Vagina (tissue), 2 donors: ENCODE data around the gene FAM114A2. TPM values are rescaled to one million over a fixed set of nuclear protein-coding genes. Genes with fewer than 3 reads are reported as not detected.

ENCODE experiments used
- DNase-seq, 2 donors: peaks; one replicate each; pipeline ENCODE4 v3.0.0-alpha.2; 2017; ENCODE audit errors: extremely low spot score in 2 of 2
- H3K27ac ChIP-seq: fragments of 200-600 bp; sonication (generic); one replicate; pipeline ENCODE4 v1.5.1; 2019
- H3K27me3 ChIP-seq: fragments of 200-600 bp; sonication (generic); one replicate; pipeline ENCODE4 v1.5.1; 2019
- H3K36me3 ChIP-seq, 2 donors: fragments of 200-600 bp; sonication (generic); one replicate each; pipeline ENCODE4 v1.5.1; 2017 to 2019
- H3K4me1 ChIP-seq: fragments of 200-600 bp; sonication (generic); one replicate; pipeline ENCODE4 v1.5.1; 2019
- H3K4me3 ChIP-seq, 2 donors: fragments of 200-600 bp; sonication (generic); 1 replicate in 1 of 2; 2 replicates in 1 of 2; pipeline ENCODE4 v1.5.1; 2016 to 2019
- H3K9me3 ChIP-seq: fragments of 200-600 bp; sonication (generic); one replicate; pipeline ENCODE4 v1.5.1; 2019
- POLR2A ChIP-seq, 2 donors: fragments of 450-650 bp; IDR thresholded peaks; one replicate each; pipeline ENCODE4 v1.6.1; 2017; ENCODE audit warnings: antibody characterized with exemption in 2 of 2, mild to moderate bottlenecking in 2 of 2, moderate library complexity in 2 of 2
- POLR2AphosphoS5 ChIP-seq, 2 donors: sonication (generic); formaldehyde crosslinking; IDR thresholded peaks; one replicate each; pipeline ENCODE4 v1.9.0; 2017; ENCODE audit warnings: antibody characterized with exemption in 2 of 2, mild to moderate bottlenecking in 2 of 2, low read depth in 1 of 2; ENCODE audit not compliant: insufficient read depth in 1 of 2
- intact Hi-C: fragments of 100-400 bp; cut with DNase I; formaldehyde crosslinking; loops from one replicate; pipeline ENCODE4 v1.15.1; 2023
- total RNA-seq: library from RNA; depleted of rRNA; stranded (reverse); fragments of >200 nt; gene quantifications from one replicate; pipeline ENCODE4 v1.2.3, GENCODE V29; 2016
- TF ChIP-seq, protein P1 (sequence below), 3 experiments: fragments of 450-650 bp in 2 of 3; fragments of 200-600 bp in 1 of 3; sonication (generic) in 1 of 3; IDR thresholded peaks; one replicate each; pipeline ENCODE4 v1.5.1; 2017 to 2019; ENCODE audit warnings: antibody characterized with exemption in 3 of 3, mild to moderate bottlenecking in 2 of 3, moderate library complexity in 2 of 3

Gene FAM114A2
- total RNA-seq, 1 donor from 2014 or later, result 20.4 TPM

DNA sequence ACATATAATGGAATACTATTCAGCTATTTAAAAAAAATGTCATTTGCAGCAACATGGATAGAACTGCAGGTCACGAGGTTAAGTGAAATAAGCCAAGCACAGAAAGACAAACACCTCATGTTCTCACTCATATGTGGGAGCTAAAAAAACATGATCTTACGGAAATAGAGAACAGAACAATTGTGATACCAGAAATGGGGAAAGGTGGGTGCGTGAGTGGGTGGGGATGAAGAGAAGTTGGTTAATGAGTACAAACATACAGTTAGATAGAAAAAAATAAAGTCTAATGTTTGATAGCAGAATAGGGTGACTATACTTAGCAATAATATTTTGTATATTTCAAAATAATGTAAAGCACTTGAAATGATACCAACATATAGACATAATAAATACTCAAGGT lies 38.7 kb downstream of the FAM114A2 start:
- H3K9me3 ChIP-seq, result no peaks in the 10 kb centered on the region
- H3K4me1 ChIP-seq, result no peaks in the 10 kb centered on the region
- no peak overlapping the region for H3K4me3 ChIP-seq
- H3K27ac ChIP-seq, result no peak overlapping the region
- TF ChIP-seq, protein P1, sequence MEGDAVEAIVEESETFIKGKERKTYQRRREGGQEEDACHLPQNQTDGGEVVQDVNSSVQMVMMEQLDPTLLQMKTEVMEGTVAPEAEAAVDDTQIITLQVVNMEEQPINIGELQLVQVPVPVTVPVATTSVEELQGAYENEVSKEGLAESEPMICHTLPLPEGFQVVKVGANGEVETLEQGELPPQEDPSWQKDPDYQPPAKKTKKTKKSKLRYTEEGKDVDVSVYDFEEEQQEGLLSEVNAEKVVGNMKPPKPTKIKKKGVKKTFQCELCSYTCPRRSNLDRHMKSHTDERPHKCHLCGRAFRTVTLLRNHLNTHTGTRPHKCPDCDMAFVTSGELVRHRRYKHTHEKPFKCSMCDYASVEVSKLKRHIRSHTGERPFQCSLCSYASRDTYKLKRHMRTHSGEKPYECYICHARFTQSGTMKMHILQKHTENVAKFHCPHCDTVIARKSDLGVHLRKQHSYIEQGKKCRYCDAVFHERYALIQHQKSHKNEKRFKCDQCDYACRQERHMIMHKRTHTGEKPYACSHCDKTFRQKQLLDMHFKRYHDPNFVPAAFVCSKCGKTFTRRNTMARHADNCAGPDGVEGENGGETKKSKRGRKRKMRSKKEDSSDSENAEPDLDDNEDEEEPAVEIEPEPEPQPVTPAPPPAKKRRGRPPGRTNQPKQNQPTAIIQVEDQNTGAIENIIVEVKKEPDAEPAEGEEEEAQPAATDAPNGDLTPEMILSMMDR (IDR thresholded peaks at IDR 0.05), result no peak
- no peak for TF ChIP-seq POLR2A (IDR thresholded peaks at IDR 0.05)
- no peak for TF ChIP-seq POLR2AphosphoS5 (IDR thresholded peaks at IDR 0.05; ENCODE audit: insufficient read depth in 1 of 2, low read depth in 1 of 2)
- H3K36me3 ChIP-seq, result peaks cover 0 to 11% of the 10 kb centered on the region in 2 donors
- no peak for DNase-seq
- H3K27me3 ChIP-seq, result no peaks in the 10 kb centered on the region
- intact Hi-C loops, result no loop called here

DNA sequence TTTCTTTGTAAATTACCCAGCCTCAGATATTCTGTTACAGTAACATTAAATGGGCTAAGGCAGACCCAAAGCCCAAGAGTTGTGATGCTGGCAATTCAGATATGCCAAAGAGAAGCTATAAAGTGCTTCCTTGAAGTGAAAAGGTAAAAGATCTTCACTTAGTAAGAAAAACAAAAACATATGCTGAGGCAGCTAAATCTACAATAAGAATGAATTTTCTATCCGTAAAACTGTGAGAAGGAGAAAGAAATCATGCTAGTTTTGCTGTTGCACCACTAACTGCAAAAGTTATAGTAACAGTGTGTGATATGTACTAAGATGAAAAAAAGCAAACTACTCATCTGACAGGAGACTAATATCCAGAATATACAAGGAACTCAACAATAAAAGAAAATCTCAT lies 39.9 kb downstream of the FAM114A2 start:
- intact Hi-C loops, result no loop called here
- peaks cover 0 to 21% of the 10 kb centered on the region in 2 donors for H3K36me3 ChIP-seq
- H3K9me3 ChIP-seq, result no peaks in the 10 kb centered on the region
- DNase-seq, result no peak
- TF ChIP-seq POLR2AphosphoS5 (IDR thresholded peaks at IDR 0.05; ENCODE audit: insufficient read depth in 1 of 2, low read depth in 1 of 2) (no peak), POLR2A (IDR thresholded peaks at IDR 0.05) (no peak)
- TF ChIP-seq, protein P1 (IDR thresholded peaks at IDR 0.05), result no peak
- no peak overlapping the region for H3K27ac ChIP-seq
- H3K27me3 ChIP-seq, result no peaks in the 10 kb centered on the region
- H3K4me3 ChIP-seq, result no peak overlapping the region
- no peaks in the 10 kb centered on the region for H3K4me1 ChIP-seq

DNA sequence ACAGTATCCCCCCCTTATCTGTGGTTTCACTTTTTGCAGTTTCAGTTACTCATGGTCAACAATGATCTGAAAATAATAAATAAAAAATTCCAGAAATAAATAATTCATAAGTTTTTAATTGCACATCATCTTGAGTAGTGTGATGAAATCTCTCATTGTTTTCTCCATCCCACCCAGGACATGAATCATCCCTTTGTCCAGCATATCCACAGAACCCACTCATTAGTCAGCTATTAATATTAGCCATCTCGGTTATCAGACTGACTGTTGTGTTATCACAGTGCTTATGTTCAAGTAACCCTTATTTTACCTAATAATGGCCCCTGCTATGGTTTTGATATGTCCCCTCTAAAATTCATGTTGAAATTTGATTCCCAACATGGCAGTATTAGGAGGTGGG lies 40.7 kb downstream of the FAM114A2 start:
- TF ChIP-seq POLR2A (IDR thresholded peaks at IDR 0.05), result no peak
- no peak for TF ChIP-seq POLR2AphosphoS5 (IDR thresholded peaks at IDR 0.05; ENCODE audit: insufficient read depth in 1 of 2, low read depth in 1 of 2)
- TF ChIP-seq, protein P1 (IDR thresholded peaks at IDR 0.05), result no peak
- no peak for DNase-seq
- Histone ChIP-seq H3K9me3 (no peaks in the 10 kb centered on the region), H3K36me3 (peaks cover 0 to 28% of the 10 kb centered on the region in 2 donors), H3K4me1 (no peaks in the 10 kb centered on the region), H3K27me3 (no peaks in the 10 kb centered on the region), H3K27ac (no peak overlapping the region), H3K4me3 (no peak overlapping the region)
- intact Hi-C loops, result no loop called here

DNA sequence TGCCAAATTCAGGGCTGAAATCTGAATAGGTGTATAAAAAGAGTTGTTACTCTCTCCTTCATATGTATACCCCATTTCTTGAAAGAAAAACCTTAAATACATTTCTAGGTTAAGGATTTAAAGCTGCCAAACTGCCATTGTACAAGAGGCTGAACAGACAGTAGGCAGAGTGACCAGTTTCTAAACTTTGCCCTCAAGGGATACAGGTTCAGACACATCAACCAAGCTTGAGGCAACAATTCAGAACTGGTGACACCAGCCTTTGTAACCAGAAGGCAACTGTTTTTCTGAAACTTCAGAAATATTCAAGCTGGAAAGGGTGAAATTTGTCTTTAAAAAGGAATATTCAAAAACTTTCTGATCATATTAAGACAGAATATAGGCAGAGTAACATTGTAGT lies 47.5 kb downstream of the FAM114A2 start:
- no peak overlapping the region for H3K4me3 ChIP-seq
- intact Hi-C loops, result no loop called here
- no peaks in the 10 kb centered on the region for H3K4me1 ChIP-seq
- no peak for DNase-seq
- H3K27me3 ChIP-seq, result no peaks in the 10 kb centered on the region
- TF ChIP-seq, protein P1 (IDR thresholded peaks at IDR 0.05), result no peak
- TF ChIP-seq POLR2AphosphoS5 (IDR thresholded peaks at IDR 0.05; ENCODE audit: insufficient read depth in 1 of 2, low read depth in 1 of 2), result no peak
- TF ChIP-seq POLR2A (IDR thresholded peaks at IDR 0.05), result no peak
- H3K27ac ChIP-seq, result no peak overlapping the region
- H3K36me3 ChIP-seq, result peaks cover 0 to 25% of the 10 kb centered on the region in 2 donors
- H3K9me3 ChIP-seq, result no peaks in the 10 kb centered on the region

DNA sequence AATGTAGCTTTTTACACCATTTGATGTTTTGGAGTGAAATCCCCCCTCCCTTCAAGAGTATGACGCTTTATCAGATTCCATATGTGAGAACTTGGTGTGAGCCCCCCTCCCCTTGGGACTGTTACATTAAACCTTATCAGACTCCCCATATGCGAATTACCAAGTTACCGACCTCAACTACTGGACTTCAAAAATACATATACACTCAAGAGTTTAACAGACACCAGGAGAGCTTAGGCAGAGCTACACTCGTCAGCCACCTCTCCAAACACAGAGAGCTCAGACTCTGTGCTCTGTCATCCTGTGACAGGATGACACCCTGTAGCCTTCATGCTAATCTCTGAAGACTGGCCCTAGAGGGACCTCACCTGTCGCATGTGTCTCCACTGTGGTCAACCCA lies 50.2 kb downstream of the FAM114A2 start:
- Histone ChIP-seq H3K27me3 (no peaks in the 10 kb centered on the region), H3K36me3 (peaks cover 0 to 13% of the 10 kb centered on the region in 2 donors), H3K9me3 (no peaks in the 10 kb centered on the region), H3K4me1 (no peaks in the 10 kb centered on the region), H3K27ac (no peak overlapping the region), H3K4me3 (no peak overlapping the region)
- DNase-seq, result no peak
- TF ChIP-seq, protein P1 (IDR thresholded peaks at IDR 0.05), result no peak
- TF ChIP-seq POLR2A (IDR thresholded peaks at IDR 0.05) (no peak), POLR2AphosphoS5 (IDR thresholded peaks at IDR 0.05; ENCODE audit: insufficient read depth in 1 of 2, low read depth in 1 of 2) (no peak)
- intact Hi-C loops, result no loop called here
